ENCODE results near the gene KISS1. TPM values are rescaled to one million over a fixed set of nuclear protein-coding genes. Genes with fewer than 3 reads are reported as not detected.

KISS1 gene
- total and polyA plus RNA-seq, 2 of the 4 experiments (the other 2 are of a cell fraction), result 11.7 to 27.3 TPM

- H3K4me3 ChIP-seq (ENCODE audit: insufficient read depth, low read depth, low read length), result no peak overlapping the region
- H3K4me2 ChIP-seq (ENCODE audit: low read depth, low read length), result no peak overlapping the region
- no peak overlapping the region for H2BK5ac ChIP-seq (ENCODE audit: low read depth, low read length, poor library complexity, severe bottlenecking)
- H3K36me3 ChIP-seq (ENCODE audit: control insufficient read depth, insufficient read depth, low read length), result no peaks in the 10 kb centered on the region
- no peak overlapping the region for H3K56ac ChIP-seq (ENCODE audit: extremely low read depth, insufficient read depth, low read length)
- no peak overlapping the region for H3K9ac ChIP-seq (ENCODE audit: low read depth, low read length)
- H2AFZ ChIP-seq (replicated peaks; ENCODE audit: low read length, poor library complexity), result peak overlapping the region; percentile 78
- peak; percentile 57 for ATAC-seq (ENCODE audit: low read depth)
- no peak overlapping the region for H3K27ac ChIP-seq (ENCODE audit: insufficient read depth, low read length)
- no peak overlapping the region for H4K5ac ChIP-seq (ENCODE audit: low read depth, low read length)
- ChIA-PET POLR2A (ENCODE audit: unreplicated experiment) (interaction anchor here (0.7 kb wide), 1 partner anchor 20 kb away, joined by 5 read pairs; no protein-coding TSS in a partner anchor), CTCF (interaction anchor here (1.0 to 1.3 kb wide), 4 partner anchors 16 to 208 kb away, joined by 3 read pairs; no protein-coding TSS in a partner anchor)
- peak overlapping the region; percentile 13; the same call in 1 of the 2 replicates for H4K91ac ChIP-seq (ENCODE audit: insufficient read depth, low read depth, low read length)
- peaks cover 3% of the 10 kb centered on the region; the same call in 1 of the 2 replicates for H3K27me3 ChIP-seq (ENCODE audit: control insufficient read depth, insufficient read depth, low read length)
- in situ Hi-C loops (cut with MboI; ENCODE audit: low sequenced_read_pairs), result no loop called here
- H2AK5ac ChIP-seq (ENCODE audit: low read depth, low read length), result no peak overlapping the region
- peaks cover 6 to 9% of the 10 kb centered on the region in 2 experiments; a peak in 3 of 4 replicates for H3K79me1 ChIP-seq (ENCODE audit: low read depth in 1 of 2, low read length in 2 of 2)
- no peaks in the 10 kb centered on the region for H3K9me3 ChIP-seq (ENCODE audit: control insufficient read depth, insufficient read depth, low read length)
- intact Hi-C loops (cut with micrococcal nuclease), result no loop called here
- peak; percentile 70 for DNase-seq
- H2AK9ac ChIP-seq (replicated peaks; ENCODE audit: low read depth, low read length, poor library complexity), result peak overlapping the region; percentile 10
- dilution Hi-C loops (cut with HindIII; ENCODE audit: low sequenced_read_pairs, unreplicated experiment), result no loop called here
- 0 out of 2 replicates have a peak overlapping the region, but pooled peaks have one; percentile 49 for H2BK20ac ChIP-seq (ENCODE audit: low read depth, low read length)
- peaks cover 11% of the 10 kb centered on the region for H3K9me1 ChIP-seq (ENCODE audit: insufficient read depth, low read length)
- no peak overlapping the region for H3K14ac ChIP-seq (replicated peaks; ENCODE audit: low read depth, low read length)
- WGBS, 2 experiments (ENCODE audit: extremely low coverage in 2 of 2, insufficient read length in 1 of 2), result 21% methylated on average over 10 of the region's 44 CpGs; no CpG with 5 or more reads in 1 of the 2 experiments
- peak overlapping the region; percentile 38 to 41; a peak in 1 of 4 replicates for H4K8ac ChIP-seq (ENCODE audit: low read depth in 2 of 2, low read length in 2 of 2)
- H2BK15ac ChIP-seq (ENCODE audit: low read depth, low read length), result 0 out of 3 replicates have a peak overlapping the region, but pooled peaks have one; percentile 35
- peak; percentile 97 for TF ChIP-seq CEBPB (IDR thresholded peaks at IDR 0.05; ENCODE audit: low read depth, low read length)
- no peak for TF ChIP-seq MXI1 (IDR thresholded peaks at IDR 0.05; ENCODE audit: borderline replicate concordance, low read depth, low read length)
- TF ChIP-seq SMC3 (IDR thresholded peaks at IDR 0.05; ENCODE audit: low read depth, low read length), result no peak
- H3K4me1 ChIP-seq (ENCODE audit: control insufficient read depth, insufficient read depth, low read length), result peaks cover 15% of the 10 kb centered on the region
- H3K23ac ChIP-seq (ENCODE audit: low read depth, low read length), result no peak overlapping the region
- H2BK120ac ChIP-seq (ENCODE audit: low read depth, low read length), result peak overlapping the region; percentile 65; the same call in 1 of the 2 replicates
- peak overlapping the region; percentile 15; the same call in 1 of the 2 replicates for H3K4ac ChIP-seq (ENCODE audit: low read depth, low read length)
- BruUV-seq (replicated peaks), result no TSS peak
- H4K20me1 ChIP-seq (ENCODE audit: insufficient read depth, low read length), result no peaks in the 10 kb centered on the region
- H3K18ac ChIP-seq (ENCODE audit: low read depth, low read length), result no peak overlapping the region
These were observed 5.8 kb downstream of the KISS1 start for GRCh38 chr1:204190212-204191211.

Measured in IMR-90 (cell line).